ENCODE data around the gene LNX1.

Gene LNX1

GRCh38 chr4:53532521-53532920 is 58.8 kb downstream of the LNX1 start:
- DNase-seq, result no peak

- DNase-seq, result no peak
Measured at GRCh38 chr4:53531585-53532224, 59.6 kb downstream of the LNX1 start.

DNA sequence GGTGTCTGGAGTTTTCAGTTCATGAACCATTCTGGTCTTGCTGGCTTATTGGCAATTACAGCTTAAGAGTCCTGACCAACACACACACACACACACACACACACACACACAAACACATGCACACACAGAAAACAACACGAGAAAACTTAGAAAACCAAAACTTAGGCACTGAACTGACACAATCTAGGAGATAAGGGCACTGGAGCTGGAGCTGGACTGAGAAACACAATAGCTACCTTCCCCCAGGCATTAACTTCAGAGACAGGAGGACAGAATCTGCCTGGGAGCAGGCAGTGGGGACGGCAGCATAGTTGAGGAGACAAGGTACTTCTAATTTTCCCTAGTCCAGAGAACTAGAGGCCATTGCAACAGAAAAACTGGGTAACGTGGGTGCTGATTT is 62.3 kb downstream of the LNX1 start:
- no peak for DNase-seq

DNA sequence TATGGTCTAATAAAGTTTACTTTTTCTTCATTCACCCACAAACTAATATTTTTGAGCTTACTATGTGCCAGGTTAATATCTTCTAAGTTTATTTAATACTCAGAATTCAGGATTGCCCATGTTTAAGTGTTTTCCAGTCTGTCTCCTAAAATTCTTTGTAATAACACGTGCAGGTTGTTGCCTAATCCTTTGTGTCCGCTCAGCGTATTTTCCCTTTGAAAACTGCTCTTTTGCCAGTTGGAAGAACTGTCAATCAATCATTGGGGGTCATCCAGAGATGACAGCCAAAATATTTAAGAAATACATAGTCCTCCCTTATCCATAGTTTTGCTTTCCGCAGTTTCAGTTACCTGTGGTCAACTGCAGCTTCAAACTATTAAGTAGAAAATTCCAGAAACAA is 63.4 kb downstream of the LNX1 start:
- no peak for DNase-seq

DNA sequence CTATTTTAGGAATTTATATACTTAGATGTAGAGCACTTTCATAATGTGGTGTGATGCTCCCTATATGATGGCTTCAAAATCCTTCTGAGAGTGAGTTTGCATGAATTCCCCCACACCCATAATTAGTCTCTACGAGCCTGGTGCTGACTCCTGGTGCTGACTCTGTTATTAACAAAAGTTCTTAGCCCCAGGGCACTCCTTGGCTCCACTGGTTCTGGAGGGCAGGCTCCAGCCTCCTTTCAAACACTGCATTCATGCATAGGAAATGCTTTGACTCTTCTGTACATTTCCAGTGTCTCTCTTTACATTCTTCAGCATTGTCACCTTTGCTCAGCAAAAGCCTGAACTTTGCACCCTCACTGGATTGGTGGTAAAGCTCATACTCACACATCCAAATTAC is 64.0 kb downstream of the LNX1 start:
- no peak for DNase-seq

DNA sequence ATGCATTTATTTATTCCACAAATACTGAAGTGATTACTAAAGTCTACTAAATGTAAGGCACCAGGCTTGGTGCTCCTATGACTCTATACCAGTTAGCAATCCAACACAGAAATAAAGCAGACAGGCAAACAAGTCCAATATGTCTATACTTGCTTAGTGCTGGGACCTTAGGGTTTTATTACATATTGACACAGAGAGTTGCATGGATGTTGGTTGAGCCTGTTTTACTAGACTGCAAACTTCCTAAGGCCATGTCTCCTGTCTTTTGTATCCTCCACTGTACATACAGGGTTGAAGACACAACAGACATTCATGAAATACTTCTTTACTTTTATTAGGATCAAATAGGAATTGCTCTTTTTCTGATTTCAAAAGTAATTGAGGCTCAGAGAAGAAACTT is 69.0 kb downstream of the LNX1 start:
- DNase-seq, result no peak

- DNase-seq, result no peak
Measured at GRCh38 chr4:53520116-53520515, 71.2 kb downstream of the LNX1 start.

DNA sequence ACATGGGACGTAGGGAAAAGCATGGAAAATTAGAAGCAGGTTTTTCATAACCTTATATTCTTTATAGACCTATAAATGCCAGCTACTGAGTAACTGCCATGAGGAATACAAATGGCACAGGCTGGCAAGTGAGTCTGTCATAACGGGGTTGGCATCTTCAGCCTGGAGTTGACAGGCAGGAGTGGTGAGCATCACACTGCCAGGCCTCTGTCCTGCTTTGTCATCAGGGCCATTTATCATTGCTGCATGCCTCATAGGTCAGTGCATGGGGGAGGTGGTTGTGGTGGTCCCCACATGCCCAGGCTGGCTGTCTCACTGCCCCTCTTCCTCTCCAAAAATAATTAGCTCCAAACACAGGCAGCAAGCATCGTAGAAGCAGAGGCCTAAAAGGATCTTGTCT is 72.5 kb downstream of the LNX1 start:
- no peak for DNase-seq

- no peak for DNase-seq
Measured at GRCh38 chr4:53515076-53515475, 76.2 kb downstream of the LNX1 start.

- DNase-seq, result no peak
Measured at GRCh38 chr4:53514509-53514908, 76.8 kb downstream of the LNX1 start.

DNA sequence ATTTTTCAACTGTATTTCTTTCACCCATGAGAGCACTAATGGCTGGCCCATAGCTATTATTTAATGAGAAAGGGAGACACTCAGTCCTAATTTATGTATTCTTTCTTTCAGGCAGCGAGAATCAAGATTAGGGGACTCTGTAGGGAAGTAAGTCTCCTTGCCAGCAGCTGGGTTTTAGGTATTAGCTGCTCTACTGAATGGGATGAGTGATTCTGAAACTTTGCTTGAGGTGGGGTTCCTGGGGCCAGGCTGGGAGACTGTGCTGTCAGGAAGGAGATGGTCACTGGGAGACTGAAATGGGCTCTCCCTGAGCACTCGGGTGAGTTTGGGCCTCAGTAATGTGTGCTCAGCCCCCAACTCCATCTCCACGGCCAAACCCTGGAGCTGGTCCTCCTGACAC is 78.7 kb downstream of the LNX1 start:
- DNase-seq, result no peak

DNA sequence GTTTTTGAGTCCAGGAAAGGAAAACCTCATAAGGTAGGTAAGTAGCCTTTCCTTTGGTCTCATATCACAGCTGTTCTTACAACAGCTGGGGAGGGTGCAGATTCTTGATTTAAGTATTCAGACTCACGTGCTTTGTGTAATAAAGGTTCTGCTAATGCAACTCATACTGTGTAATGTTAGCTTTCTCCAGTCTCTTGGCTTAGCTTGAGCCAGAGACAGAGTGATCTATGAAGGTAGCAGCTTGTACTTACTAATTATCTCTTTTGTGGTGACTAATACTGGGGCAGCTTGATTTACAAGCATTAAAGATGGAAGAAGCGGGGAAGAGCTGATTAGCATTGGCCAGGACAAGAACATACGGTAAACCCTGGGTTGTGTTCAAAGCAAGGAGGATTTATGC is 80.3 kb downstream of the LNX1 start:
- DNase-seq, result no peak

GRCh38 chr4:53510321-53510720 is 81.0 kb downstream of the LNX1 start:
- DNase-seq, result no peak

- DNase-seq, result no peak
Measured at GRCh38 chr4:53508446-53508845, 82.8 kb downstream of the LNX1 start.

DNA sequence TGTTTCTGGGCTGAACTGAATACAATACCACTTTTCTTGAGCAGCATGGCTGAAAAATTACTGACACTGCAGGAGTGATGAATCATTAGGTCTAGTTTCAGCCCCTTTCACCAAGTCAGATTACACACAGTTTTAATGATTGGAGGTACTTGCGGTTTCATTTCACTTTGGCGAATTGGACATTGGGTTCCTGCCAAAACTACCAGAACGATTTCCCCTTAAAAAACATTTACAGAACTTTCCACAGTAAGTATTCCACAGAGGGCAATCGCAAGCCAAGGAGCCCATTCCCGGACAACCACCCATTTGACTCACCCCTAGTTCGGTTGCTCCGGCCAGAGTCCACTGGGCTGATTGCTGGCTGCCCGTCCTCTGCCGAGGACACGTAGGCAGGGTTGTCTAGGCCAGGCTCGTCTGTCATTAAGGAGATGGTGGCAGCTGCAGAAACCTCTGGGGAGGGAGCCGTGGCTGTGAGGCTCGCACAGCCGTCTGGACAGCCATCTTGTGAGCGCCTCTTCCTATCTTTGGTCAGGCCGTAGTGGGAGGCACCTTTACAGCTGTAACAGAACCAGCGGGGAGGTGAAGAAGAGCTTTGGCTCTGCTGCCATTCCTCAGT is 83.5 kb downstream of the LNX1 start:
- no peak for DNase-seq

GRCh38 chr4:53507058-53507457 is 84.2 kb downstream of the LNX1 start:
- DNase-seq, result no peak

DNA sequence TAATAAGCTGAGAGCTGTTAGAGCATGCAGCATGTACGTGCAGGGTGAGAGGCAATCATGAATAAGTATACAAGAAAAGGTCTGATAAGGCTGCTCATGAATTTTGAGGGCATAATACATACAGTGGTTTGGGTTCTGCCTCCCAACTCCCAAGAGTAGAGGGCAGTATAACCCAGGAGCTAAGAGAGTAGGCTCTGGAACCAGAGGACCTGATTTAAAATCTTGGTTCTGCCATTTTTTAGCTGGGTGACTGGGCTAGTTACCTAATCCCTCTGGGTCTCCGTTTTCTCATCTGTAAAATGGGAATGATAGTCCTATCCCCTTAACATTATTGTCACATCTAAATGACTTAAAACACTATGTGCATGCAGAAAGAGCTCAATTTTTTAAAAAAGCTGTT is 85.3 kb downstream of the LNX1 start:
- DNase-seq, result no peak

GRCh38 chr4:53502094-53502493 is 89.2 kb downstream of the LNX1 start:
- no peak for DNase-seq

DNA sequence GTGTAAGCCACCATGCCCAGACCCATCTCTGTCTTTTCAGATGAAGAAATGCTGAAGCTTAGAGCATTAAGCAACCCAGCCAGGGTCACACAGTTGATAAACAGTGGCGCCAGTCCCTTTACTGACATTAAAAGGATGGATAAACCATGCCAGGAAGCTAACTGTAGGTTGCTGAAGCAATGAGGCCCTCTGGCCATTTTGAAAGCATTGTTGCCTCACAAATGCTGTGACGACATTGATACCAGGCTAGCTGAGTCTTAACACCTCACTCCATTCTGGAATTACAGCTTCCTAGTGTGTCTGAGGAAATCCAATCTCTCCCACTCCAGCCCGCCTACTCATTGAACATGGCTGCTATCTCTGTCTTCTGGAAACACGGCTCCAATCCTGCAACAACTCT is 89.7 kb downstream of the LNX1 start:
- no peak for DNase-seq

DNA sequence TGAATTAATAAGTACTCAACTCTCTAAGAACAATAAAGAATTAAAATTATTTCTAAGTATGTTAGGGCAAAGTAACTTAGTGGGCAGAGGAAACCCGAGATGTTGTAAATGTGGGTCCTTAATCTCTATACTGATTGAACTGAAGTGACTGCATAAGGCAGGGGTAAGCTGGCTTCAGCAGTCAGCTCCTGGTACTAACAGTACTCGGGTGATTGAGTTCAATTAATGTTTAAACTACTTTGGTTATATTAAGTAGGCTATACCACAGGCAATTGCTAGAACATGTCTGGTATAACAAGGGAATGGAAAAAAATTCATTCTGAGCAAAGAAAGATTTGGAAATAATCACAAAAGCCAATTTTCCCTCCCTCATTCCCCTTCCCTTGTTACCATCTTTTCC is 90.7 kb downstream of the LNX1 start:
- no peak for DNase-seq

- no peak for DNase-seq
Measured at GRCh38 chr4:53499791-53500190, 91.5 kb downstream of the LNX1 start.

DNA sequence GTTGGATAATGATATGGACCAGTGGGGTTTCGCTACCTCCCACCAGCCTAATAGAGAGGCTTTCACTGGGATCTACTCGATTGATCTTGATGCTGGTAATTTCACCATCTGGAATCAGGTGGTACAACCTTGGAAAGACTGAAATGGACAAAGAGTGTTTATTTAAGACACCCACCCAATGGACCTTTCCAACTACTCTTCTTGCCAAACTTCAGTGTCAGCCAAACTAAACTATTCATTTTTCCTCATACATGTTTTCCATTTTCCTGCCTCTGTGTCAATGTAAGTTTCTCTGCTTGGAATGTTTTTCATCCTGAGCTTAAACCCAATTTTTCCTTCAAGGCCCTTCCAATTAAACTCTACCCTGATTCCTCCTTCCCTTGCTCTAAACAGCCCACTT is 92.6 kb downstream of the LNX1 start:
- no peak for DNase-seq

- DNase-seq, result no peak
Measured at GRCh38 chr4:53497487-53498244, 93.6 kb downstream of the LNX1 start.

GRCh38 chr4:53494851-53495250 is 96.4 kb downstream of the LNX1 start:
- no peak for DNase-seq
